SK-N-SH (cell line): Measurements from ENCODE around the gene S100A5.

Experiments
- FOXM1 ChIP-seq: IDR thresholded peaks from 2 replicates; pipeline ENCODE4 v1.4.0; 2012; ENCODE audit warnings: low read depth, mild to moderate bottlenecking
- JUND ChIP-seq: IDR thresholded peaks from 2 replicates; pipeline ENCODE4 v1.4.0; 2012
- SMC3 ChIP-seq: IDR thresholded peaks from 2 replicates; pipeline ENCODE4 v1.6.1; 2012; ENCODE audit warnings: low read depth, low read length, improper control_type of control experiment
- TF ChIP-seq, protein P1 (sequence below): fragments of 200-600 bp; sonication (generic); IDR thresholded peaks from 2 replicates; pipeline ENCODE4 v1.6.1; 2017; ENCODE audit warnings: antibody characterized with exemption, mild to moderate bottlenecking, moderate library complexity

DNA sequence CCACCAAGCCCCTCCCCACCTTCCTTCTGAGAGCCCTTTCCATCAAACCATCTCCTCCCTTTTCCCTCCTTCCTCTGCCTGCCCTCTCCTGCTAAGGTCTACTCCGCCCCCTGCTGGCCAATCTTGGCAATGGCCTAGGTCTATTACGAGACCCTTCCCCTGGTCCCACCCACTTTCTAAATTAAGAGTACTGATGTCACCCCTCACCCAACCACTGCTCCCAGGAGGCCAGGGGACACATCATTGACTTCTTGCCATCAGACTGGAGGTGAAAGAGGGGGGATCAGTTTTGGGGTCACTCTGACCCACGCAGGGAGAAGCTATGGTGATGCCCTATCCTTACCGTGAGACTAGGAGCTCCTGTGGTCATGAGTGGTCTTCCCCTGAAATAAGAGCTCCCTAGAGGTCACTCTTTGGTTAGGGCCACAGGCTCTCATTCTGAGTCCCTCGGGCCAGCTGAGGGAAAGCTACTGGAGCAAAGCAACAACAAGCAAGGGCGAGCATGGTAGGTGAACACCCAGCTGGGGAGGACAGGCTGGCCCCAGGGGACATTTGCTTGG is 45.7 kb downstream of the S100A5 start:
- TF ChIP-seq, protein P1, sequence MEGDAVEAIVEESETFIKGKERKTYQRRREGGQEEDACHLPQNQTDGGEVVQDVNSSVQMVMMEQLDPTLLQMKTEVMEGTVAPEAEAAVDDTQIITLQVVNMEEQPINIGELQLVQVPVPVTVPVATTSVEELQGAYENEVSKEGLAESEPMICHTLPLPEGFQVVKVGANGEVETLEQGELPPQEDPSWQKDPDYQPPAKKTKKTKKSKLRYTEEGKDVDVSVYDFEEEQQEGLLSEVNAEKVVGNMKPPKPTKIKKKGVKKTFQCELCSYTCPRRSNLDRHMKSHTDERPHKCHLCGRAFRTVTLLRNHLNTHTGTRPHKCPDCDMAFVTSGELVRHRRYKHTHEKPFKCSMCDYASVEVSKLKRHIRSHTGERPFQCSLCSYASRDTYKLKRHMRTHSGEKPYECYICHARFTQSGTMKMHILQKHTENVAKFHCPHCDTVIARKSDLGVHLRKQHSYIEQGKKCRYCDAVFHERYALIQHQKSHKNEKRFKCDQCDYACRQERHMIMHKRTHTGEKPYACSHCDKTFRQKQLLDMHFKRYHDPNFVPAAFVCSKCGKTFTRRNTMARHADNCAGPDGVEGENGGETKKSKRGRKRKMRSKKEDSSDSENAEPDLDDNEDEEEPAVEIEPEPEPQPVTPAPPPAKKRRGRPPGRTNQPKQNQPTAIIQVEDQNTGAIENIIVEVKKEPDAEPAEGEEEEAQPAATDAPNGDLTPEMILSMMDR, result peak; percentile 96
- TF ChIP-seq JUND, result no peak
- TF ChIP-seq SMC3, result peak; percentile 85
- no peak for TF ChIP-seq FOXM1
